Activated CD8-positive, alpha-beta T cell treated with anti-CD3 and anti-CD28 coated beads, Interleukin-2, amount 10 ng/mL, durations not matched to agents 7 days and 5 days (primary cell): Measurements from ENCODE around the gene IGFBPL1. TPM values are rescaled to one million over a fixed set of nuclear protein-coding genes. Genes with fewer than 3 reads are reported as not detected.
A peak's percentile ranks its signal among the peaks of the same experiment; 100 is the strongest.

Source experiments
- ATAC-seq: fragments of 150-1000 bp; cut with Tn5 transposase; one replicate; pipeline ENCODE4 v1.10.0; 2021; ENCODE audit warnings: moderate library complexity
- CTCF ChIA-PET: fragments of 350-600 bp; sonication (Branson Sonifier 250); formaldehyde crosslinking; loops from one replicate; lab custom pipeline; 2021; ENCODE audit warnings: antibody characterized with exemption; lab: Charles Lee
- POLR2A ChIA-PET: fragments of 350-600 bp; sonication (Branson Sonifier 250); formaldehyde crosslinking; loops from one replicate; lab custom pipeline; 2021; ENCODE audit warnings: antibody characterized with exemption; lab: Charles Lee
- DNase-seq: peaks from one replicate; pipeline ENCODE4 v3.0.0-alpha.2; 2020
- H3K27ac Mint-ChIP-seq: one replicate; pipeline ENCODE4 v1.8.0; 2021; ENCODE audit warnings: mild to moderate bottlenecking, mixed read lengths
- H3K27me3 Mint-ChIP-seq: one replicate; pipeline ENCODE4 v1.8.0; 2021; ENCODE audit warnings: low read depth, mixed read lengths
- H3K36me3 Mint-ChIP-seq: one replicate; pipeline ENCODE4 v1.8.0; 2021; ENCODE audit warnings: low read depth, mixed read lengths
- H3K4me1 Mint-ChIP-seq: one replicate; pipeline ENCODE4 v1.8.0; 2021; ENCODE audit warnings: low read depth, mixed read lengths
- H3K4me3 Mint-ChIP-seq: one replicate; pipeline ENCODE4 v1.8.0; 2021; ENCODE audit warnings: mild to moderate bottlenecking, mixed read lengths
- H3K9me3 Mint-ChIP-seq: one replicate; pipeline ENCODE4 v1.8.0; 2022; ENCODE audit warnings: mixed read lengths; ENCODE audit not compliant: insufficient read depth
- total RNA-seq, 2 experiments: library from RNA; stranded (reverse); gene quantifications; one replicate each; pipeline ENCODE4 v1.2.3, GENCODE V29; 2021

The IGFBPL1 gene
- total RNA-seq, 2 experiments from 2014 or later: not detected

GRCh38 chr9:38372762-38373619, 51.3 kb downstream of the IGFBPL1 start:
- Mint-ChIP-seq H3K4me1 (no peaks in the 10 kb centered on the region), H3K36me3 (no peaks in the 10 kb centered on the region), H3K4me3 (no peak overlapping the region), H3K27me3 (peaks cover 4% of the 10 kb centered on the region), H3K9me3 (no peaks in the 10 kb centered on the region), H3K27ac (no peak overlapping the region)
- POLR2A ChIA-PET: interaction anchor here (0.5 kb wide), 1 partner anchor 195 kb away, joined by 4 read pairs; no protein-coding TSS in a partner anchor
- CTCF ChIA-PET: no interaction called here
- ATAC-seq (no peak), DNase-seq (no peak)

GRCh38 chr9:38371495-38371894, 52.8 kb downstream of the IGFBPL1 start:
- Mint-ChIP-seq H3K27ac (no peak overlapping the region), H3K27me3 (peaks cover 4% of the 10 kb centered on the region), H3K4me1 (no peaks in the 10 kb centered on the region), H3K4me3 (no peak overlapping the region), H3K36me3 (no peaks in the 10 kb centered on the region), H3K9me3 (no peaks in the 10 kb centered on the region)
- DNase-seq (peak; percentile 34), ATAC-seq (peak; percentile 72)
- POLR2A ChIA-PET: no interaction called here
- CTCF ChIA-PET: no interaction called here

GRCh38 chr9:38370176-38370575, 54.1 kb downstream of the IGFBPL1 start:
- no peak for ATAC-seq
- CTCF ChIA-PET: no interaction called here

GRCh38 chr9:38368731-38369130, 55.5 kb downstream of the IGFBPL1 start:
- ChIA-PET POLR2A (no interaction called here), CTCF (no interaction called here)
- peaks cover 12% of the 10 kb centered on the region for H3K27me3 Mint-ChIP-seq
- no peak for ATAC-seq
- H3K27ac Mint-ChIP-seq: no peak overlapping the region
- no peak overlapping the region for H3K4me3 Mint-ChIP-seq
- no peaks in the 10 kb centered on the region for H3K36me3 Mint-ChIP-seq
- DNase-seq: no peak
- no peaks in the 10 kb centered on the region for H3K9me3 Mint-ChIP-seq
- H3K4me1 Mint-ChIP-seq: no peaks in the 10 kb centered on the region

More at GRCh38 chr9:38370176-38370575, 54.1 kb downstream of the IGFBPL1 start:
- H3K4me1 Mint-ChIP-seq: no peaks in the 10 kb centered on the region
- no peak overlapping the region for H3K4me3 Mint-ChIP-seq
- H3K27me3 Mint-ChIP-seq: peaks cover 9% of the 10 kb centered on the region
- POLR2A ChIA-PET: no interaction called here
- no peaks in the 10 kb centered on the region for H3K36me3 Mint-ChIP-seq
- no peaks in the 10 kb centered on the region for H3K9me3 Mint-ChIP-seq
- no peak overlapping the region for H3K27ac Mint-ChIP-seq
- no peak for DNase-seq

GRCh38 chr9:38367898-38368297, 56.4 kb downstream of the IGFBPL1 start:
- ATAC-seq (no peak), DNase-seq (no peak)
- no peak overlapping the region for H3K4me3 Mint-ChIP-seq
- H3K27ac Mint-ChIP-seq: no peak overlapping the region
- H3K27me3 Mint-ChIP-seq: peaks cover 12% of the 10 kb centered on the region
- no peaks in the 10 kb centered on the region for H3K36me3 Mint-ChIP-seq
- peaks cover 4% of the 10 kb centered on the region for H3K4me1 Mint-ChIP-seq
- CTCF ChIA-PET: no interaction called here
- POLR2A ChIA-PET: no interaction called here
- H3K9me3 Mint-ChIP-seq: no peaks in the 10 kb centered on the region

GRCh38 chr9:38363589-38363925, 60.7 kb downstream of the IGFBPL1 start:
- Mint-ChIP-seq H3K36me3 (no peaks in the 10 kb centered on the region), H3K27ac (no peak overlapping the region), H3K9me3 (no peaks in the 10 kb centered on the region), H3K27me3 (peaks cover 7% of the 10 kb centered on the region), H3K4me3 (no peak overlapping the region), H3K4me1 (peaks cover 4% of the 10 kb centered on the region)
- ChIA-PET POLR2A (no interaction called here), CTCF (interaction anchor here (1.0 to 1.3 kb wide), 2 partner anchors 276 to 450 kb away, joined by 4 to 5 read pairs; no protein-coding TSS in a partner anchor)
- no peak for DNase-seq
- no peak for ATAC-seq

GRCh38 chr9:38362852-38363588, 61.2 kb downstream of the IGFBPL1 start:
- Mint-ChIP-seq H3K9me3 (no peaks in the 10 kb centered on the region), H3K36me3 (no peaks in the 10 kb centered on the region), H3K27ac (peak overlapping the region; percentile 4), H3K27me3 (peaks cover 7% of the 10 kb centered on the region), H3K4me3 (peak overlapping the region; percentile 48), H3K4me1 (peaks cover 4% of the 10 kb centered on the region)
- ChIA-PET CTCF (interaction anchor here (1.0 to 1.3 kb wide), 2 partner anchors 275 to 450 kb away, joined by 4 to 5 read pairs; no protein-coding TSS in a partner anchor), POLR2A (no interaction called here)
- ATAC-seq (peak; percentile 71), DNase-seq (peak; percentile 36)

GRCh38 chr9:38361473-38361850, 62.8 kb downstream of the IGFBPL1 start:
- DNase-seq (no peak), ATAC-seq (no peak)
- POLR2A ChIA-PET: no interaction called here
- H3K27ac Mint-ChIP-seq: no peak overlapping the region
- CTCF ChIA-PET: interaction anchor here (2.1 to 2.5 kb wide), 2 partner anchors 274 to 448 kb away, joined by 5 to 10 read pairs; no protein-coding TSS in a partner anchor
- H3K4me1 Mint-ChIP-seq: peaks cover 4% of the 10 kb centered on the region
- H3K36me3 Mint-ChIP-seq: no peaks in the 10 kb centered on the region
- peaks cover 7% of the 10 kb centered on the region for H3K27me3 Mint-ChIP-seq
- no peak overlapping the region for H3K4me3 Mint-ChIP-seq
- no peaks in the 10 kb centered on the region for H3K9me3 Mint-ChIP-seq

- Mint-ChIP-seq H3K4me3 (no peak overlapping the region), H3K27me3 (peaks cover 7% of the 10 kb centered on the region), H3K27ac (no peak overlapping the region), H3K4me1 (peaks cover 4% of the 10 kb centered on the region), H3K36me3 (no peaks in the 10 kb centered on the region), H3K9me3 (no peaks in the 10 kb centered on the region)
- ATAC-seq: no peak
- CTCF ChIA-PET: interaction anchor here (2.1 to 2.5 kb wide), 2 partner anchors 273 to 447 kb away, joined by 5 to 10 read pairs; no protein-coding TSS in a partner anchor
- DNase-seq: no peak
- POLR2A ChIA-PET: no interaction called here
Observed at GRCh38 chr9:38360839-38361472, 63.3 kb downstream of the IGFBPL1 start.

GRCh38 chr9:38359689-38360385, 64.4 kb downstream of the IGFBPL1 start:
- Mint-ChIP-seq H3K4me3 (no peak overlapping the region), H3K4me1 (peaks cover 4% of the 10 kb centered on the region), H3K27me3 (no peaks in the 10 kb centered on the region), H3K36me3 (no peaks in the 10 kb centered on the region), H3K27ac (no peak overlapping the region), H3K9me3 (no peaks in the 10 kb centered on the region)
- ATAC-seq (no peak), DNase-seq (no peak)
- ChIA-PET CTCF (interaction anchor here (2.5 kb wide), 1 partner anchor 446 kb away, joined by 10 read pairs; no protein-coding TSS in a partner anchor), POLR2A (no interaction called here)

- Mint-ChIP-seq H3K4me3 (no peak overlapping the region), H3K27ac (no peak overlapping the region), H3K27me3 (no peaks in the 10 kb centered on the region), H3K4me1 (peaks cover 4% of the 10 kb centered on the region), H3K36me3 (no peaks in the 10 kb centered on the region), H3K9me3 (no peaks in the 10 kb centered on the region)
- no peak for DNase-seq
- ChIA-PET CTCF (no interaction called here), POLR2A (no interaction called here)
- no peak for ATAC-seq
Observed at GRCh38 chr9:38359297-38359653, 65.0 kb downstream of the IGFBPL1 start.
